ENCODE results near the gene ABCB6.
"Not testable (repeated sequence)": the region's sequence is repeated elsewhere in the genome, so short reads cannot be mapped to it uniquely, and the experiment has no call there.

The ABCB6 gene

GRCh38 chr2:219204425-219205164, 14.2 kb downstream of the ABCB6 start:
- in situ Hi-C loops (cut with HindIII; ENCODE audit: low pct_ligation_motif_present, low pct_unique_long_range_greater_than_20kb, low sequenced_read_pairs) = no loop called here
- no peak for DNase-seq

DNA sequence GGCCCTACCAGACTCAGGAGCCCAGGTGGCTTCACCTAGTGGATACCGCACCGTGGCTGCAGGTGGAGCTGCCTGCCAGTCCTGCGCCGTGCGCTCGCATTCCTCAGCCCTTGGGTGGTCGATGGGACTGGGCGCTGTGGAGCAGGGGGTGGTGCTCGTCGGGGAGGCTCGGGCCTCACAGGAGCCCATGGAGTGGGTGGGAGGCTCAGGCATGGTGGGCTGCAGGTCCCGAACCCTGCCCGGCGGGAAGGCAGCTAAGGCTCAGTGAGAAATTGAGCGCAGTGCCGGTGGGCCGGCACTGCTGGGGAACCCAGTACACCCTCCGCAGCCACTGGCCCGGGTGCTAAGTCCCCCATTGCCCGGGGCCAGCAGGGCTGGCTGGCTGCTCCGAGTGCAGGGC, 17.4 kb downstream of the ABCB6 start:
- DNase-seq; in situ Hi-C loops (cut with HindIII; ENCODE audit: low pct_ligation_motif_present, low pct_unique_long_range_greater_than_20kb, low sequenced_read_pairs): not testable (repeated sequence)

GRCh38 chr2:219200502-219201326, 18.0 kb downstream of the ABCB6 start:
- DNase-seq; in situ Hi-C loops (cut with HindIII; ENCODE audit: low pct_ligation_motif_present, low pct_unique_long_range_greater_than_20kb, low sequenced_read_pairs): not testable (repeated sequence)

GRCh38 chr2:219199470-219200211, 19.1 kb downstream of the ABCB6 start:
- in situ Hi-C loops (cut with HindIII; ENCODE audit: low pct_ligation_motif_present, low pct_unique_long_range_greater_than_20kb, low sequenced_read_pairs) = no loop called here
- no peak for DNase-seq

- DNase-seq = no peak
- in situ Hi-C loops (cut with HindIII; ENCODE audit: low pct_ligation_motif_present, low pct_unique_long_range_greater_than_20kb, low sequenced_read_pairs) = no loop called here
Observed at GRCh38 chr2:219198974-219199373, 19.8 kb downstream of the ABCB6 start.

- no peak for DNase-seq
- in situ Hi-C loops (cut with HindIII; ENCODE audit: low pct_ligation_motif_present, low pct_unique_long_range_greater_than_20kb, low sequenced_read_pairs) = no loop called here
Observed at GRCh38 chr2:219197388-219197787, 21.4 kb downstream of the ABCB6 start.

DNA sequence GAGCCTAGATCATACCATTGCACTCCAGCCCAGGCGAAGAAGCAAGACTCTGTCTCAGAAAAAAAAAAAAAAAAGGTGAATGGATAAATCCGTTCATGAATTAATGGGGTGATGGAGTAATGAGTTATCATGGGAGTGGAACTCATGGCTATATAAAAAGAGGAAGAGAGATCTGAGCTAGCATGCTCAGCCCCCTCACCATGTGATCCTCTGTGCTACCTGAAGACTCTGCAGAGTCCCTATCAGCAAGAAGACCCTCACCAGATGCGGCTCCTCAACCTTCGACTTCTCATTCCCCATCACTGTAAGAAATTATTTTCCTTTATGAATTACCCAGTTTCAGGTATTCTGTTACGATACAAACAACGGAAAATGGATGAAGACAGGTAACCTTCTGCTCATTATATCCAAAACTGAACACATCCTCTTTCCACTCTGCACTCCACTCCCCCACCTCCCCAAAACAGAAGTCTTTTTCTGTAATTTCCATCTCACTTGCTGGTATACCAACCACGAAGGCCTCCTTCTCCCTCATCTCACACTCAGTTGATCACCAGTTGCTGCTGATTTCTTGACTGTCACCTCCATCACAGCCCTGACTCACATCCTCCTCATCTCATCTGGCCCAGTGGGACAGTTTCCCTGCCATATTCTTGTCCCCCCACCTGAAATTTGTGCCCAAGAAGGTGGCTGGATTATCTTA, 31.9 kb downstream of the ABCB6 start:
- DNase-seq = no peak
- in situ Hi-C loops (cut with HindIII; ENCODE audit: low pct_ligation_motif_present, low pct_unique_long_range_greater_than_20kb, low sequenced_read_pairs) = no loop called here

DNA sequence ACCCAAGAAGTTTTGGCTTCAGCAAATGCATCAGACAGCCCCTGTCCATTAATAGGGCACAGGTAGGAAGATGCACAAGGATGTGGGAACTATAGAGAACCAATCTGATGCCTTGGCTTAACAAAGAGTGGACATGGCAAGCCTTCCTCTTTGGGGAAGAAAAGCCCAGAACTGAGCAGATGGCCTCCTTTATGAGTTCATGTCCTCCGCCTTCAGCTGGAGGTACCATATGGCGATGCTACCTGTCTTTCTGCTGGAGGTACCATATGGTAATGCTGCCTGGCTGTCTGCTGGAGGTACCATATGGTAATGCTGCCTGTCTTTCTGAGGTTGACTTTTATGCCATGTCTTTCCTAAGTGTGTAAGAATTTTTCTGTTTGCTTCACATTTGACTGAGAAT, 34.6 kb downstream of the ABCB6 start:
- DNase-seq = no peak
- in situ Hi-C loops (cut with HindIII; ENCODE audit: low pct_ligation_motif_present, low pct_unique_long_range_greater_than_20kb, low sequenced_read_pairs) = no loop called here

DNA sequence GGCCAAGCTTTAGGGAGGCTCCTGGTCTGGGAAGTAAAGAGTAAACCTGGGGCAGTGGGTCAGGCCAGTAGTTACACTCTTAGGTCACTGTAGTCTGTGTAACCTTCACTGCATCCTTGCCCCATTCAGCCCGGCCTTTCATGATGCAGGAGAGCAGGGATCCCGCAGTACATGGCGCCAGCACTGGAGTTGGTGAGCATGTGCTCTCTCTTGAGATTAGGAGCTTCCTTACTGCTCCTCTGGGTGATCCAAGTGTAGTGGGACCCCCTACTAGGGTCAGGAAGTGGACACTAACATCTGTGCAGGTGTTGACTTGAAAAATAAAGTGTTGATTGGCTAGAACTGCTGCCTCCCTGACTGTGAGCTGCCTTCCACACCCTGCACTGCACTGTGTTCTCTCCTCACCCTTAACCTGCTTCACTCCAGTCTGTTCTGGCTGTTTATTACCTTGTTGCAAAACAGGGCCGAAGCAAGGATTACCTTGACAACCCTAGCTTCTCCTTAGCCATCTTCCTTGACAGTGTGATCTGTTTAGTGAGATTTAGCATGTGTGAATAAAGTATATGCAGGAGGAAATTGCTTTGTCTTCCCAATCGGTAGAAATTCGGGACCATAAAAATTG, 35.5 kb downstream of the ABCB6 start:
- in situ Hi-C loops (cut with HindIII; ENCODE audit: low pct_ligation_motif_present, low pct_unique_long_range_greater_than_20kb, low sequenced_read_pairs) = no loop called here
- DNase-seq = no peak

- DNase-seq = no peak
- in situ Hi-C loops (cut with HindIII; ENCODE audit: low pct_ligation_motif_present, low pct_unique_long_range_greater_than_20kb, low sequenced_read_pairs) = no loop called here
Observed at GRCh38 chr2:219182331-219183150, 36.2 kb downstream of the ABCB6 start.

- in situ Hi-C loops (cut with HindIII; ENCODE audit: low pct_ligation_motif_present, low pct_unique_long_range_greater_than_20kb, low sequenced_read_pairs) = no loop called here
- no peak for DNase-seq
Observed at GRCh38 chr2:219181531-219181930, 37.2 kb downstream of the ABCB6 start.

GRCh38 chr2:219180961-219181360, 37.8 kb downstream of the ABCB6 start:
- DNase-seq = no peak
- in situ Hi-C loops (cut with HindIII; ENCODE audit: low pct_ligation_motif_present, low pct_unique_long_range_greater_than_20kb, low sequenced_read_pairs) = no loop called here

DNA sequence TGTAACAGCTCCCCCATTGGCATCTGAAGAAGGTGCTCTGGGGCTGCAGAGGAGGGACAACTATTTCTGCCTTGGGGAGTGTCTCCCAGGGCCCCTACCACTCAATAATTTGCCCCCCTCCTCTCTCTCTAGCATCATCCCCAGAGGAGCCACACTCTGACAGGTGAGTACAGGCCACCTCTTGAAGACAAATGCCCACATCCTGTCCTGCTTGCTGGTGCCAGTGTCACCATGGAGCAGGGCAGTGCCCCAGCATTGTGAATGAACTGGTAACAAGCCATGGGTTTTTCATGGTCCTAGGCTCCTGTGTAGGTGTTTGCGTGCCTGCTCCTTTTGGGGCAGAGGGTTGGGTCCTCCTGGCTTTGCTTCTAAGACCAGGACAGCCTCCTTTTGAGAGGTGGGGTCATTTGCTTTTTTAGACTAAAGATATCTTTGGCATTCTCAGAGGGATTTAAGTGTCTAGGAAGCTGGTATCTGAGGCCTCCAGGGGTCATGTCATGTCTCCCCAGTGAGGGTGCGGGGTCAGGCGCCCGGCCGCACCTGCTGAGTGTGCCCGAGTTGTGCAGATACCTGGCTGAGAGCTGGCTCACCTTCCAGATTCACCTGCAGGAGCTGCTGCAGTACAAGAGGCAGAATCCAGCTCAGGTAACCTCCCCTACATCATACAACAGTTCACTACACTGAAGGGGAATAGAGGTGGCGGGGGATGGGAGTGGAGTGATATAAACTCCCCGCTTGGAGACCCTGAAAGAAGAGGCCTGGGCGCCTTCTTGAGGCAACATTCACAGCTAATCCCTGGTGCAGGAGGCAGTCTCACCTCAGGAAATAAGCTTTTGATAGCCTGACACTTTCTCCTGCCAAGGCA, 38.9 kb downstream of the ABCB6 start:
- in situ Hi-C loops (cut with HindIII; ENCODE audit: low pct_ligation_motif_present, low pct_unique_long_range_greater_than_20kb, low sequenced_read_pairs) = no loop called here
- no peak for DNase-seq

GRCh38 chr2:219178377-219179175, 40.2 kb downstream of the ABCB6 start:
- DNase-seq = peak; percentile 40
- in situ Hi-C loops (cut with HindIII; ENCODE audit: low pct_ligation_motif_present, low pct_unique_long_range_greater_than_20kb, low sequenced_read_pairs) = no loop called here

DNA sequence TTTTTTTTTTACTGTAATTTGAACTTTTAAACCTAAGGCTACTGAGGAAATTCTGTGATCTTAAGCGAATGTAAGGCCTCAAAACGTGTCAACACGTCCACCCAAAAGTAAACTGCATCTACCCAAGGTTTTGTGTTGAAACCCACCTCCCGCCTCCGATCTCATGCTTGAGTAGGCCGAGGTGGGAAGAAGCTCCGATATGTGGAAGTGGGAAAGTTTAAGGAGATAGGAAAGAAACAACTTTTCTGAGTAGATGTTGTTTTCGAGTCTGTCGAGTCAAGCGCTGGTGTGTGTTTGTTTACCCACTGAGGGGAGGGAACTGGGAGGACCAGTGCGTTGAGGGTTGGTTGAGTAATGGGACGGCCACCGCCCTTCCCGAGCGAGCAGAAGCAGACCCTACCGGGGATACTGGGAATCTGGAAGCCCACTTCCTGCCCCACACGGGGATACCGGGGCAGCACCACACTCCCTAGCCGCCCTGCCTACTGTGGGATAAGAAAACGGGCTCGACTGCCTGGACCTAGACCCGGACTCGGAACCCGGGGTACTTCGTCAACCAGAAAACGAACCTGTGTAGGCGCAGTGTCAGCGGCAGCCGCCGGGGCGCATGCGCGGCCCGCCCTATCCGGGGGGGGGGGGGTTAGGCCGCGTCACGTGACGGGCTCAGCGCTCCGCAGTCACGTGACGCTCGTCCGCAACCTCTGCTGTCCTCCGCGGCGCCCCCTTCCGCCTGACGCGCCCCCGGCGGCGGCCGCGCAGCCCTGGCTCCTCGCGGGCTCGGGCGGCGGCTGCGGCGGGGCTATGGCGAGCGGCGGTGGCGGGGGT, 41.0 kb downstream of the ABCB6 start, which contains the start of gene RETREG2:
RETREG2 (plus strand) TSS at position 724 of the 825 bp plus-strand sequence; CDS start at position 802, 78 bp downstream.
- peak; percentile 88 for DNase-seq
- in situ Hi-C loops (cut with HindIII; ENCODE audit: low pct_ligation_motif_present, low pct_unique_long_range_greater_than_20kb, low sequenced_read_pairs) = no loop called here
